ENCODE results near the gene KCTD6. TPM values are rescaled to one million over a fixed set of nuclear protein-coding genes. Genes with fewer than 3 reads are reported as not detected.
A peak's percentile ranks its signal among the peaks of the same experiment; 100 is the strongest.

KCTD6 gene
- polyA plus RNA-seq, 3 donors: 11.3 to 18.9 (median 11.9) TPM

GRCh38 chr3:58469096-58469495 lies 22.8 kb upstream of the KCTD6 start:
- intact Hi-C loops (cut with micrococcal nuclease): loop anchor here in 1 of 2 donors (5.0 kb wide), 1 partner anchor 37 kb away; the partner anchor contains the start of gene PDHB
- Mint-ChIP-seq H3K27ac (peak overlapping the region in 1 of 7 donors; percentile 7), H3K9me3 (no peaks in the 10 kb centered on the region), H3K27me3 (ENCODE audit: low read depth in 3 of 3) (peaks cover 0 to 1% (median 0%) of the 10 kb centered on the region in 3 donors), H3K4me1 (peaks cover 47% of the 10 kb centered on the region), H3K36me3 (peaks cover 0 to 2% of the 10 kb centered on the region in 2 donors), H3K4me3 (no peak overlapping the region)
- Histone ChIP-seq H3K79me2 (ENCODE audit: insufficient read depth, low read length) (peaks cover 26% of the 10 kb centered on the region), H3K4me3 (replicated peaks in 1 of 3; ENCODE audit: low read depth in 2 of 3, low read length in 3 of 3) (no peak overlapping the region), H3K27ac (ENCODE audit: low read depth in 1 of 2, low read length in 2 of 2) (peak overlapping the region in 1 of 2 donors; percentile 96), H3K9me3 (replicated peaks in 1 of 2; ENCODE audit: control insufficient read depth in 1 of 2, insufficient read depth in 1 of 2, low read length in 2 of 2) (no peaks in the 10 kb centered on the region), H3K4me1 (ENCODE audit: control insufficient read depth in 1 of 2, insufficient read depth in 2 of 2, low read length in 2 of 2) (peaks cover 49 to 55% of the 10 kb centered on the region in 2 donors), H4K20me1 (ENCODE audit: insufficient read depth, low read length) (no peaks in the 10 kb centered on the region), H3K27me3 (ENCODE audit: control insufficient read depth in 2 of 2, insufficient read depth in 2 of 2, low read length in 2 of 2) (no peaks in the 10 kb centered on the region), H2AFZ (ENCODE audit: insufficient read depth, low read depth, low read length, poor library complexity, severe bottlenecking) (no peak overlapping the region), H3K9ac (ENCODE audit: insufficient read depth, low read length, poor library complexity, severe bottlenecking) (no peak overlapping the region), H3K4me2 (replicated peaks; ENCODE audit: extremely low read depth, low read length, poor library complexity, severe bottlenecking) (no peak overlapping the region), H3K36me3 (replicated peaks in 1 of 2; ENCODE audit: control insufficient read depth in 1 of 2, insufficient read depth in 2 of 2, low read length in 2 of 2) (no peaks in the 10 kb centered on the region)
- DNase-seq: no peak
- WGBS (ENCODE audit: insufficient coverage): no CpG with 5 or more reads among the region's 4 CpGs
- TF ChIP-seq CTCF (IDR thresholded peaks at IDR 0.05): no peak

GRCh38 chr3:58470363-58471024 lies 21.4 kb upstream of the KCTD6 start:
- Histone ChIP-seq H3K9me3 (replicated peaks in 1 of 2; ENCODE audit: control insufficient read depth in 1 of 2, insufficient read depth in 1 of 2, low read length in 2 of 2) (no peaks in the 10 kb centered on the region), H3K36me3 (replicated peaks in 1 of 2; ENCODE audit: control insufficient read depth in 1 of 2, insufficient read depth in 2 of 2, low read length in 2 of 2) (no peaks in the 10 kb centered on the region), H3K79me2 (ENCODE audit: insufficient read depth, low read length) (peaks cover 29% of the 10 kb centered on the region), H3K27ac (ENCODE audit: low read depth in 1 of 2, low read length in 2 of 2) (peak overlapping the region; percentile 94 to 96), H4K20me1 (ENCODE audit: insufficient read depth, low read length) (no peaks in the 10 kb centered on the region), H3K4me3 (replicated peaks in 1 of 3; ENCODE audit: low read depth in 2 of 3, low read length in 3 of 3) (peak overlapping the region in 1 of 3 experiments; percentile 77), H2AFZ (ENCODE audit: insufficient read depth, low read depth, low read length, poor library complexity, severe bottlenecking) (peak overlapping the region; percentile 57), H3K4me2 (replicated peaks; ENCODE audit: extremely low read depth, low read length, poor library complexity, severe bottlenecking) (peak overlapping the region; percentile 74), H3K9ac (ENCODE audit: insufficient read depth, low read length, poor library complexity, severe bottlenecking) (peak overlapping the region; percentile 64), H3K27me3 (ENCODE audit: control insufficient read depth in 2 of 2, insufficient read depth in 2 of 2, low read length in 2 of 2) (no peaks in the 10 kb centered on the region), H3K4me1 (ENCODE audit: control insufficient read depth in 1 of 2, insufficient read depth in 2 of 2, low read length in 2 of 2) (peaks cover 63 to 69% of the 10 kb centered on the region in 2 donors)
- no peak for TF ChIP-seq CTCF (IDR thresholded peaks at IDR 0.05)
- WGBS (ENCODE audit: insufficient coverage): 97% methylated on average over 5 of the region's 12 CpGs
- Mint-ChIP-seq H3K4me1 (peaks cover 61% of the 10 kb centered on the region), H3K36me3 (peaks cover 0 to 2% of the 10 kb centered on the region in 2 donors), H3K9me3 (no peaks in the 10 kb centered on the region), H3K4me3 (peak overlapping the region in 1 of 2 donors; percentile 91), H3K27me3 (ENCODE audit: low read depth in 3 of 3) (peaks cover 0 to 5% (median 1%) of the 10 kb centered on the region in 3 donors), H3K27ac (peak overlapping the region; percentile 92 to 99 (median 97))
- intact Hi-C loops (cut with micrococcal nuclease): no loop called here
- no peak for DNase-seq
